ENCODE measurements around the gene GABBR1. TPM values are rescaled to one million over a fixed set of nuclear protein-coding genes. Genes with fewer than 3 reads are reported as not detected.

Gene GABBR1
- total RNA-seq, 1 donor from 2014 or later, result 71.7 TPM

DNA sequence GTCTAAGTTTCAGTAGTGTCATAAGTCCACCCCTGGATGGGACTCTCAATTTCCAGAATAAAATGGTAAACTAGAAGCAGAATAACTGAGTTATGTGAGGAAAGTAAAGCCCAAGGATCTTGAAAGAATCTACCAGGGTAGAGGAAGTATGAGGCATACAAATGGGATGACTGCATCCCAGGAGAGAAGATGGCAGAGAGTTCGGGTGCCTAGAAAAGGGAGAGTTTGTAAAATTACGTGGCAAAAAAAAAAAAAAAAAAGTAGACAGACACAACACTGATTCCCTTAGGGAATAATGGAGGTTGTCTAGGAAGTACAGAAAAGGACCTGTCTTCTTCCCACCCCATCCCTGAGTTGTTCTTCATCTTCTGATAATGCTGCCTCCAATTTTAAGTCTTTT lies 3.4 kb downstream of the GABBR1 start:
- Mint-ChIP-seq H3K27ac (no peak overlapping the region), H3K4me3 (peak overlapping the region; percentile 92), H3K36me3 (peaks cover 10% of the 10 kb centered on the region), H3K27me3 (peaks cover 49% of the 10 kb centered on the region), H3K9me3 (no peaks in the 10 kb centered on the region), H3K4me1 (ENCODE audit: unreplicated experiment) (peaks cover 58% of the 10 kb centered on the region)
- TF ChIP-seq, protein P1, sequence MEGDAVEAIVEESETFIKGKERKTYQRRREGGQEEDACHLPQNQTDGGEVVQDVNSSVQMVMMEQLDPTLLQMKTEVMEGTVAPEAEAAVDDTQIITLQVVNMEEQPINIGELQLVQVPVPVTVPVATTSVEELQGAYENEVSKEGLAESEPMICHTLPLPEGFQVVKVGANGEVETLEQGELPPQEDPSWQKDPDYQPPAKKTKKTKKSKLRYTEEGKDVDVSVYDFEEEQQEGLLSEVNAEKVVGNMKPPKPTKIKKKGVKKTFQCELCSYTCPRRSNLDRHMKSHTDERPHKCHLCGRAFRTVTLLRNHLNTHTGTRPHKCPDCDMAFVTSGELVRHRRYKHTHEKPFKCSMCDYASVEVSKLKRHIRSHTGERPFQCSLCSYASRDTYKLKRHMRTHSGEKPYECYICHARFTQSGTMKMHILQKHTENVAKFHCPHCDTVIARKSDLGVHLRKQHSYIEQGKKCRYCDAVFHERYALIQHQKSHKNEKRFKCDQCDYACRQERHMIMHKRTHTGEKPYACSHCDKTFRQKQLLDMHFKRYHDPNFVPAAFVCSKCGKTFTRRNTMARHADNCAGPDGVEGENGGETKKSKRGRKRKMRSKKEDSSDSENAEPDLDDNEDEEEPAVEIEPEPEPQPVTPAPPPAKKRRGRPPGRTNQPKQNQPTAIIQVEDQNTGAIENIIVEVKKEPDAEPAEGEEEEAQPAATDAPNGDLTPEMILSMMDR (conservative IDR thresholded peaks at IDR 0.05), result no peak
- DNase-seq (ENCODE audit: extremely low spot score, unreplicated experiment), result no peak

DNA sequence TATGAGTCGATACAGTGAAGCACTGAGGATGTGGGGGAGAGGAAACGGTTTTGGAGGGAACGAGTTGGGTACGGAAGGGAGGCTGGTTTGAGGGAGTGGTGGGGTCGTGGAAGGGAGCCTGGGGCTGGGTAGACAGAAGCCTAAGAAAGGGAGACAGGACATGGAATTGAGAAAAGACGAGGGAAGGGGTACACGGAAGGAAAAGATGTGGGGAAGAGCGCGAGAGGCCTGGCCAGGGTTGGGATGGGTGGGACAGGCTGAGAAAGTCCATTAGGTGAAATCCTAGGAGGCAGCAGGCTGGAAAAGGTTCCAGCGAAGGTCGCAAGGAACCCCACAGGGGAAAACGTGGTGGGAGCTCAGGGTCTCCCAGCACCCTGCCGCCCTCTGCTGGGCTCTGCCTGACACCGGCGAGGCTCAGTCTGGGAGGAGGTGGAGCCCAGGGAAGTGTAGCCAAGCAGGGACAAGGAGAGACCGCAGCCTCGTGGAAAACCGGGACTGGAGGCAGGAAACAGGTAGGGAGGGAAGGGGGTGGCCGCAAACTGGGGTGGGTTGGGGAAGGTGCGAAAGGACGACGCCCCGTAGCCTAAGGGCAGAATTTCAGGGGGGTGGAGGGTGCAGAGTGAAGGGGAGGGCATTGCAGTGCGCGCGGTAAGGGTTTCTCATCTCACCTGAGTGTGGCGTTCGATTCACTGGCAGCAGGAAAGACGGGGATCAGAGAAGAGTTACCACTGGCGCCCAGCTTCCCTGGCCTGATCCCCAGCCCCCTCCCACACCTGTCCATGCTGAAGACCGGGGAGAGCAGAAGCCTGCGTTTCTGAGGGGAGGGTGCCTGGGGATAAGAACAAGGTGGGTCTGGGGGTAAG lies 4.3 kb downstream of the GABBR1 start:
- Mint-ChIP-seq H3K4me3 (peak overlapping the region; percentile 92), H3K4me1 (ENCODE audit: unreplicated experiment) (peaks cover 63% of the 10 kb centered on the region), H3K27me3 (peaks cover 47% of the 10 kb centered on the region), H3K36me3 (peaks cover 18% of the 10 kb centered on the region), H3K27ac (peak overlapping the region; percentile 57), H3K9me3 (no peaks in the 10 kb centered on the region)
- DNase-seq (ENCODE audit: extremely low spot score, unreplicated experiment), result peak; percentile 79
- TF ChIP-seq, protein P1 (conservative IDR thresholded peaks at IDR 0.05), result peak; percentile 78

DNA sequence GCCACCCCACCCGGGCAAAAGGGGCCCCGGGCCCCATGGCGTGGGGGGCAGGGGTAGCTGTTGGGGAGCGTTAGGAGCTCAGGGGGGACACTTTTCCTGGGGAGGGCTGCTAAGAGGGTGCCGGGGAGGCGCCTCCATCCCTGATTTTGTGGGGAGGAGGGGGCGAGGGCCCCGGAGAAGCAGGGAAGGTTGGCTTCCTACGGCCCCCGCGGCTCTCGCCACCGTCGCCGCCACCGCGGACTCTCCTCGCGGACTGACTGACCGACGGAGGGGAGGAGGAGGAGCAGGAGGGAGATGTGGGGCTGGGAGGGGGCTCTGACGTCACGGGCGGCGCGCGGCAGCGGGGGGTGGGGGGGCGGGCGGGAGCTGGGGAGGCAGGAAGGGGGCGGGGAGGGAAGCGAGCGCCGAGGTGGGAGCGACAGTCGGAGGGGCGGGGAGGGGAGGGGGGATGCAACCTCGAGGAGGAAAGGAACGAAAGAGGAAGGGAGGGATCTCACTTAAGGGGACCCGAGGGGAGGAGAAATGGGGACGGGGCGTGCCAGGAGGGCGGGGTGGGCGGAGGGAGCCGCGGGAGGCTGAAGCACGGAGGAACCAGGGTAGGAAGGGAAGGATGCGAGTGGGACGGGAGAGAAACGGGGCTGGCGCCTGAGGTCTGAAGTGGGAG lies 5.1 kb downstream of the GABBR1 start:
- peak; percentile 75 for DNase-seq (ENCODE audit: extremely low spot score, unreplicated experiment)
- Mint-ChIP-seq H3K4me1 (ENCODE audit: unreplicated experiment) (peaks cover 58% of the 10 kb centered on the region), H3K9me3 (no peaks in the 10 kb centered on the region), H3K27me3 (peaks cover 43% of the 10 kb centered on the region), H3K27ac (peak overlapping the region; percentile 57), H3K36me3 (peaks cover 26% of the 10 kb centered on the region), H3K4me3 (peak overlapping the region; percentile 92)
- TF ChIP-seq, protein P1 (conservative IDR thresholded peaks at IDR 0.05), result no peak

DNA sequence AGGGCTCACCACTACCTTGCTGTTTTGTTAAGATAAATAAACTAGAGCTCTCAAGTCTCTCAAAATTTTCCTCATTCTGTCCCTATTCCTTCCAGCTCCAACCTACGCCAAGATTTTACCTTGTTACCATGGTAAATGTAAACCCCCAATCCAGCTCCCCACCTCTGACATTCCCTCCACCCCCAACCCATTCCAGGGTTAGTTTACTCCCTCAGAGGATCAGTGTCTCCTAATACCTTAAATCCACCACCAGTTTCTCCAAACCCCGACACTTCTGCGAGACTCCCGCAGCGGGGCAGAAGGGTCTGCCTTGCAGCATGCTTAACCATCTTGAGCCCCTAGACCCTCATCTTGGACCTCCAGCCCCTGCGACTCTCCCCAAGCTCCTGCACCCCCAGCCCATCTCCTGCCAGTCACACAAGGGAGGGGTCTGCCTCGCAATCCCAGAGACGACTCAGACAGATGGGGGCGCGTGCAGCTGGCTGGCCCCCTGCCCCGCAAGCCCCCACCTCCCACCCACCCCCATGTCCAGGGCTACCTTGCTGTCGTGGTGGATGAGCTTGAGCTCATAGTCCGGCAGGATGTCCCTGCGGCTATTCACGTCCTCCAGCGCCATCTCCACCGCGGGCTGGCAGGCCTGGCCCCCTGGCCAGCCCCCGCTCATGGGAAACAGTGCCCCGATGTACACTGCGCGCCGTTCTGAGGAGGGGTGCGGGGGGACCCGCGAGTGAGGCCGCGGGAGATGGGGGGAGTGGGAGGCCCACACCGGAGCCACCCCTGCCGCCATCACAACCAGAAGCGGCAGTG lies 5.8 kb downstream of the GABBR1 start:
- no peak for DNase-seq (ENCODE audit: extremely low spot score, unreplicated experiment)
- TF ChIP-seq, protein P1 (conservative IDR thresholded peaks at IDR 0.05), result no peak
- H3K27ac Mint-ChIP-seq, result peak overlapping the region; percentile 64
- peaks cover 32% of the 10 kb centered on the region for H3K36me3 Mint-ChIP-seq
- no peaks in the 10 kb centered on the region for H3K9me3 Mint-ChIP-seq
- peaks cover 43% of the 10 kb centered on the region for H3K27me3 Mint-ChIP-seq
- peaks cover 58% of the 10 kb centered on the region for H3K4me1 Mint-ChIP-seq (ENCODE audit: unreplicated experiment)
- H3K4me3 Mint-ChIP-seq, result peak overlapping the region; percentile 84

DNA sequence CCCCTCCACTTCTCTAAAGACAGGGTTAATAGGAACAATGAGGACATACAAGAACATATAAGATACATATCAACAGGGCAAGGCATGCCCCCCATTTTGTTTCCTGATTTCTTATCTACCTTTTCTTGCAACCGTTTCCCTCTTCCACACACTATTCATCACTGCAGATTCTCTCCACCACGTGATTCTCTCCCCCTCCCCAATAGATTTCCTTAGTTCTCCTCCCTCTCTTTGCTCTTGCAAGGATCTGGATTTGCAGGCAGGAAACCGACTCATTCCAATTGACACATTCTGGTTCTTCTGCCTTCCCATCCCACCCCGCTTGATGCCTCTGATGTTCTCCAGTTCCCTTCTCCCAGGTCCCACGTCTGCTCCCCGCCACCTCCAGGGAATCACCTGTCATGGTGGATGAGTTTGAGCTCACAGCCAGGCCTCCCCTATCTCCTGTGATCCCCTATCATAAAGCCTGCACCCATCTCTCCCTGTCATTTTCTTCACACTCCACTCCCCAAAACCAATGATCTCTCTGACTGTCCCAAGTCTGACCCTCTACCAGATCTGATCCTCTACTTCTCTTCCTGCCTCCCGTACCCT lies 7.5 kb downstream of the GABBR1 start:
- TF ChIP-seq, protein P1 (conservative IDR thresholded peaks at IDR 0.05), result no peak
- H3K4me1 Mint-ChIP-seq (ENCODE audit: unreplicated experiment), result peaks cover 41% of the 10 kb centered on the region
- peaks cover 46% of the 10 kb centered on the region for H3K36me3 Mint-ChIP-seq
- no peak for DNase-seq (ENCODE audit: extremely low spot score, unreplicated experiment)
- H3K9me3 Mint-ChIP-seq, result no peaks in the 10 kb centered on the region
- peak overlapping the region; percentile 2 for H3K4me3 Mint-ChIP-seq
- no peak overlapping the region for H3K27ac Mint-ChIP-seq
- peaks cover 28% of the 10 kb centered on the region for H3K27me3 Mint-ChIP-seq

Data from type B pancreatic cell (in vitro differentiated cells).